ENCODE measurements around the gene PXDC1.

GRCh38 chr6:3789896-3790558 is 38.5 kb upstream of the PXDC1 start:
- TF ChIP-seq, protein P1, sequence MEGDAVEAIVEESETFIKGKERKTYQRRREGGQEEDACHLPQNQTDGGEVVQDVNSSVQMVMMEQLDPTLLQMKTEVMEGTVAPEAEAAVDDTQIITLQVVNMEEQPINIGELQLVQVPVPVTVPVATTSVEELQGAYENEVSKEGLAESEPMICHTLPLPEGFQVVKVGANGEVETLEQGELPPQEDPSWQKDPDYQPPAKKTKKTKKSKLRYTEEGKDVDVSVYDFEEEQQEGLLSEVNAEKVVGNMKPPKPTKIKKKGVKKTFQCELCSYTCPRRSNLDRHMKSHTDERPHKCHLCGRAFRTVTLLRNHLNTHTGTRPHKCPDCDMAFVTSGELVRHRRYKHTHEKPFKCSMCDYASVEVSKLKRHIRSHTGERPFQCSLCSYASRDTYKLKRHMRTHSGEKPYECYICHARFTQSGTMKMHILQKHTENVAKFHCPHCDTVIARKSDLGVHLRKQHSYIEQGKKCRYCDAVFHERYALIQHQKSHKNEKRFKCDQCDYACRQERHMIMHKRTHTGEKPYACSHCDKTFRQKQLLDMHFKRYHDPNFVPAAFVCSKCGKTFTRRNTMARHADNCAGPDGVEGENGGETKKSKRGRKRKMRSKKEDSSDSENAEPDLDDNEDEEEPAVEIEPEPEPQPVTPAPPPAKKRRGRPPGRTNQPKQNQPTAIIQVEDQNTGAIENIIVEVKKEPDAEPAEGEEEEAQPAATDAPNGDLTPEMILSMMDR (IDR thresholded peaks at IDR 0.05; ENCODE audit: low read depth, low read length, missing input control) = no peak
- peak; percentile 23 to 56 for TF ChIP-seq RAD21 (IDR thresholded peaks at IDR 0.05)
- peak; percentile 70 for TF ChIP-seq MAX (IDR thresholded peaks at IDR 0.05)
- no peak for TF ChIP-seq YY1 (IDR thresholded peaks at IDR 0.05)
- TF ChIP-seq TAF1 (conservative IDR thresholded peaks at IDR 0.05) = peak; percentile 89
- TF ChIP-seq REST (IDR thresholded peaks at IDR 0.05) = peak; percentile 76
- TF ChIP-seq GABPA (IDR thresholded peaks at IDR 0.05 in 1 of 2, conservative IDR thresholded peaks at IDR 0.05 in 1 of 2) = no peak

Measured in liver (tissue), 3 donors.